Nephron progenitor cell (in vitro differentiated cells): ENCODE data around the gene HSPB7.

ENCODE experiments used
- DNase-seq: peaks from one replicate; pipeline ENCODE4 v3.0.0; 2021
- H3K27ac Mint-ChIP-seq: 2 replicates; pipeline ENCODE4 v1.8.0; 2021; ENCODE audit warnings: mild to moderate bottlenecking, moderate library complexity, mixed read lengths
- H3K27me3 Mint-ChIP-seq: 2 replicates; pipeline ENCODE4 v1.8.0; 2021; ENCODE audit warnings: mild to moderate bottlenecking, low read depth, mixed read lengths; ENCODE audit not compliant: poor library complexity
- H3K36me3 Mint-ChIP-seq: 2 replicates; pipeline ENCODE4 v1.8.0; 2021; ENCODE audit warnings: low read depth, mixed read lengths
- H3K4me1 Mint-ChIP-seq: 2 replicates; pipeline ENCODE4 v1.8.0; 2021; ENCODE audit warnings: mixed read lengths
- H3K4me3 Mint-ChIP-seq: 2 replicates; pipeline ENCODE4 v1.8.0; 2021; ENCODE audit warnings: mild to moderate bottlenecking, moderate library complexity, mixed read lengths
- H3K9me3 Mint-ChIP-seq: 2 replicates; pipeline ENCODE4 v1.8.0; 2021; ENCODE audit warnings: mild to moderate bottlenecking, moderate library complexity, mixed read lengths
- TF ChIP-seq, protein P1 (sequence below): fragments of 200-600 bp; sonication (generic); IDR thresholded peaks from 2 replicates; pipeline ENCODE4 v1.5.0; 2021; ENCODE audit warnings: antibody characterized with exemption

The HSPB7 gene

DNA sequence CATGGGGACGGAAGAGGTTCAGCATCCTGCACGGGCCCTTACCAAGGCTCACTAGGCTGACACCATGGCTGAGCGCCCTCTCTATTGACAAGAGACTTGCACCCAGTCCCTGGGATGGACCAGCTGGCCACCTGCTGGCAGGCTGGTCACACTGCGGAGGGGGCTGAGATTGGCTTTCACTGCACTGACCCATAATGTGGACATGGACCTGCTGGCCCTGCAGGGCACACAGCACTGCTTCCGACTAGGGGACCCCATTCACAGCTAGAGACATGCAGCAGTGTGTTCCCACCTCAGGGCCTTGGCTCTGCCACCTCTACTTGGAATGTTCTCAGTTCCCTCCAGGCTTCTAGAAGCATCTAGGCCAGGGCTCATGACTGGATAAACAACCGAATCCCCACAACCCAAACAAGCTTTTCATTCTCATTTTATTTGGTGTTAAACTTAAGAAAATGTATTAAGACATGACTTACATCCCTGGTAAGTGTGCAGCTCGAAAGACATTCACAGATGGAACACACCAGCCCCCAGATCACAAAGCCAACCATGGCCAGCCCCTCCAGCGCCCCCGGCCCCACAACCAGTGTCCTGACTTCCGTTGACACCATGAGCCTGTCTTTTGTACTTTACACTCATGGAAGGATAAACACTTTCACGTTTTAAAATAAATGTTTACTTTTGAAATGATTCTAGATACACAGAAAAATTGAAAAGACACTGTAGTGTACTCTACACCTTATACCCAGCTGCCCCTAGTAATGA is 23.1 kb downstream of the HSPB7 start:
- H3K27ac Mint-ChIP-seq, result no peak overlapping the region
- no peaks in the 10 kb centered on the region for H3K36me3 Mint-ChIP-seq
- H3K9me3 Mint-ChIP-seq, result no peaks in the 10 kb centered on the region

DNA sequence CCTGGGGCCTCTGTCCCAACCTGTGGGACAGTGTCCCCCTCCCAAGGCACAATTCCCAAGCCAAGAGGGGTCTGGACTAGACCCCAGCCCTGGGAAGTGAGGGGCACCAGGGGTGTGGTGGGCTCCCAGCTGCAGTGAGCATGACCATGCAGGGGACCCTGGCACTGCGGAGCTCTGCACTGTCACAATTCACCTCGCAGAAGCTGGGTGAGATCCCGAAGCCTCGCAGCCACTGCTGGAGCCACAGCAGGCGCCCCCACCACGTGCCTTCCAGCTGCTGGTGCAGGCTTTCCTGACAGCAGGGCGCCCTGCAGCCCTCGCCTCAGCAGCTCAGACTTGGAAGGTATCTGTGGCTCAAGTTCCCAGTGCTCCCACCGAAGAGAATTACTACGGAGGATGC is 23.8 kb downstream of the HSPB7 start:
- H3K27ac Mint-ChIP-seq, result no peak overlapping the region
- H3K4me1 Mint-ChIP-seq, result no peaks in the 10 kb centered on the region
- no peak overlapping the region for H3K4me3 Mint-ChIP-seq
- no peaks in the 10 kb centered on the region for H3K36me3 Mint-ChIP-seq
- TF ChIP-seq, protein P1, sequence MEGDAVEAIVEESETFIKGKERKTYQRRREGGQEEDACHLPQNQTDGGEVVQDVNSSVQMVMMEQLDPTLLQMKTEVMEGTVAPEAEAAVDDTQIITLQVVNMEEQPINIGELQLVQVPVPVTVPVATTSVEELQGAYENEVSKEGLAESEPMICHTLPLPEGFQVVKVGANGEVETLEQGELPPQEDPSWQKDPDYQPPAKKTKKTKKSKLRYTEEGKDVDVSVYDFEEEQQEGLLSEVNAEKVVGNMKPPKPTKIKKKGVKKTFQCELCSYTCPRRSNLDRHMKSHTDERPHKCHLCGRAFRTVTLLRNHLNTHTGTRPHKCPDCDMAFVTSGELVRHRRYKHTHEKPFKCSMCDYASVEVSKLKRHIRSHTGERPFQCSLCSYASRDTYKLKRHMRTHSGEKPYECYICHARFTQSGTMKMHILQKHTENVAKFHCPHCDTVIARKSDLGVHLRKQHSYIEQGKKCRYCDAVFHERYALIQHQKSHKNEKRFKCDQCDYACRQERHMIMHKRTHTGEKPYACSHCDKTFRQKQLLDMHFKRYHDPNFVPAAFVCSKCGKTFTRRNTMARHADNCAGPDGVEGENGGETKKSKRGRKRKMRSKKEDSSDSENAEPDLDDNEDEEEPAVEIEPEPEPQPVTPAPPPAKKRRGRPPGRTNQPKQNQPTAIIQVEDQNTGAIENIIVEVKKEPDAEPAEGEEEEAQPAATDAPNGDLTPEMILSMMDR, result no peak
- no peaks in the 10 kb centered on the region for H3K9me3 Mint-ChIP-seq
- H3K27me3 Mint-ChIP-seq, result peaks cover under 1% of the 10 kb centered on the region
- DNase-seq, result no peak

More for the DNA sequence above, 23.1 kb downstream of the HSPB7 start:
- TF ChIP-seq, protein P1, result peak; percentile 60
- Mint-ChIP-seq H3K27me3 (no peaks in the 10 kb centered on the region), H3K4me3 (no peak overlapping the region), H3K4me1 (no peaks in the 10 kb centered on the region)
- peak; percentile 55 for DNase-seq

GRCh38 chr1:15993666-15994065 is 24.2 kb downstream of the HSPB7 start:
- Mint-ChIP-seq H3K9me3 (no peaks in the 10 kb centered on the region), H3K36me3 (no peaks in the 10 kb centered on the region), H3K27me3 (peaks cover 4% of the 10 kb centered on the region), H3K27ac (no peak overlapping the region), H3K4me1 (no peaks in the 10 kb centered on the region), H3K4me3 (no peak overlapping the region)
- DNase-seq, result no peak
- TF ChIP-seq, protein P1, result no peak

- Mint-ChIP-seq H3K4me1 (no peaks in the 10 kb centered on the region), H3K27ac (no peak overlapping the region), H3K27me3 (peaks cover 5% of the 10 kb centered on the region), H3K4me3 (no peak overlapping the region), H3K36me3 (no peaks in the 10 kb centered on the region), H3K9me3 (no peaks in the 10 kb centered on the region)
- DNase-seq, result no peak
- TF ChIP-seq, protein P1, result no peak
Measured at GRCh38 chr1:15992582-15993500, 25.0 kb downstream of the HSPB7 start.

GRCh38 chr1:15992187-15992553 is 25.7 kb downstream of the HSPB7 start:
- H3K27me3 Mint-ChIP-seq, result peaks cover 9% of the 10 kb centered on the region
- TF ChIP-seq, protein P1, result no peak
- no peaks in the 10 kb centered on the region for H3K4me1 Mint-ChIP-seq
- no peaks in the 10 kb centered on the region for H3K36me3 Mint-ChIP-seq
- DNase-seq, result no peak
- no peak overlapping the region for H3K4me3 Mint-ChIP-seq
- H3K27ac Mint-ChIP-seq, result no peak overlapping the region
- H3K9me3 Mint-ChIP-seq, result no peaks in the 10 kb centered on the region
